Measurements from ENCODE around the gene PDLIM5. TPM values are rescaled to one million over a fixed set of nuclear protein-coding genes. Genes with fewer than 3 reads are reported as not detected.

The PDLIM5 gene
- total and polyA plus RNA-seq, 4 donors: 20.4 to 93.4 (median 59.8) TPM

GRCh38 chr4:94536649-94537469, 85.1 kb downstream of the PDLIM5 start:
- H3K27me3 ChIP-seq (ENCODE audit: control insufficient read depth in 3 of 3, insufficient read depth in 3 of 3, low read length in 2 of 3): no peaks in the 10 kb centered on the region
- no peak for DNase-seq
- H3K4me3 ChIP-seq: no peak overlapping the region
- no peaks in the 10 kb centered on the region for H3K9me3 ChIP-seq (ENCODE audit: control insufficient read depth in 4 of 4, insufficient read depth in 3 of 4, low read length in 3 of 4)
- no peak for TF ChIP-seq CTCF (IDR thresholded peaks at IDR 0.05; ENCODE audit: control extremely low read depth, extremely low read depth)
- no peak overlapping the region for H3K27ac ChIP-seq (ENCODE audit: low read depth in 1 of 2, low read length in 1 of 2)
- ATAC-seq (ENCODE audit: insufficient read depth, low FRiP score): no peak
- H3K4me1 ChIP-seq (ENCODE audit: control insufficient read depth in 5 of 5, insufficient read depth in 5 of 5, low read length in 5 of 5): peaks cover 0 to 28% (median 3%) of the 10 kb centered on the region in 5 donors
- WGBS, 2 donors: 63 to 81% methylated on average over 3 of the region's 3 CpGs
- H3K36me3 ChIP-seq (ENCODE audit: control insufficient read depth in 4 of 4, insufficient read depth in 4 of 4, low read length in 4 of 4): no peaks in the 10 kb centered on the region
- H3K9ac ChIP-seq (ENCODE audit: insufficient read depth in 1 of 2, low read length in 2 of 2): no peak overlapping the region

DNA sequence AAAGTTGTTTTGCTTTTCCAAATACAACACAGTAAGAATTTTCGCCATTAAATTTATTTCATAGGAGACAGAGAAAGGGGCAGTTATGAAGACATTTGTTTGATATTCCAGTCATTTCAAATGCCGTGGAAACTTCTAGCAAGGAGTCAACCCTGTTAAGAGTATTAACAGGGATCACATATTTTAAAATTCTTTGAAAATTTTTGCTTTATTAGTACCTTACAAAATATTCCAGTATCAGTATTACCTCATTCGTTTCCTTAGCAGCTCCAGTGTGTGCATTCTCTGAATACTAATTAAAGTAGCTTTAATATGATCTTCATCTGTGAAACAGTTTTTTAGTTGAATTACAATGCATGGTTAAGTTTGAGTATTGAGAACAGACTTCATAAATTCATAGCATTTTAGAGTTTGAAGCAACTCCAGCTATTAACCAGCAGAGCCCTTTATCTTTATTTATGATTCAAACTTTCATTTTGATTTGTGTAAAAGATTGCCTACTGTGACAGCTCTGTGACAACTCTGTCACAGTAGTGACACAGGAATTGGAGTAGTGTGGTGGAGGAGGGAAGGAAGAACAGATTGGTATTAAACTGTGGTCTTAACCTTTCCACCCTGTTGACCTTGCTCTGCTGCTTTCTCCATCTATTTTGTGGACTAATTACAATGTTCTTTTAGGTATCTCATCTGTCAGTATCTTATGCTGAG, 86.3 kb downstream of the PDLIM5 start:
- H3K27ac ChIP-seq (ENCODE audit: low read depth in 1 of 2, low read length in 1 of 2): no peak overlapping the region
- no peak for TF ChIP-seq CTCF (IDR thresholded peaks at IDR 0.05; ENCODE audit: control extremely low read depth, extremely low read depth)
- H3K27me3 ChIP-seq (ENCODE audit: control insufficient read depth in 3 of 3, insufficient read depth in 3 of 3, low read length in 2 of 3): no peaks in the 10 kb centered on the region
- ATAC-seq (ENCODE audit: insufficient read depth, low FRiP score) (no peak), DNase-seq (no peak)
- peaks cover 0 to 25% (median 3%) of the 10 kb centered on the region in 5 donors for H3K4me1 ChIP-seq (ENCODE audit: control insufficient read depth in 5 of 5, insufficient read depth in 5 of 5, low read length in 5 of 5)
- no peak overlapping the region for H3K9ac ChIP-seq (ENCODE audit: insufficient read depth in 1 of 2, low read length in 2 of 2)
- H3K9me3 ChIP-seq (ENCODE audit: control insufficient read depth in 4 of 4, insufficient read depth in 3 of 4, low read length in 3 of 4): no peaks in the 10 kb centered on the region
- H3K36me3 ChIP-seq (ENCODE audit: control insufficient read depth in 4 of 4, insufficient read depth in 4 of 4, low read length in 4 of 4): no peaks in the 10 kb centered on the region
- H3K4me3 ChIP-seq: no peak overlapping the region
- 83 to 91% methylated on average over 3 of the region's 3 CpGs for WGBS, 2 donors

DNA sequence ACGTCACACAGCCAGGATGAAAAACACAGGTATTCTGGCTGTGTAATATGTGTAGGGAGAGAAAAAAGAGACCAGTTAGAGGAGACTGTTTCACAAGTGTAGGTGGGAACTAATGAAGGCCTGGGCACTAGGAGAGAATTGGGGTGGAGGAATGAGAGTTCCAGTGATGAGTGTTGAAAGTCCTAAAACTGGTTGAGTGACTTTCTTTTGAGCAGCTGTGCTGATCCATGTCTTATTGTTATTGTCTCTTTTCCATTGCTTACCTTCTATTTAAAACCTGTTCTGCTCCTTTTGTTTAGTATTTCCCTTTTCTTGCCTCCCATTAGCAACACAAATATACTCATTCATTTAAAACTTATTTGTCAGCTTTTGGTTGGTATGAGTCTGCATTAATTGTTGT, 88.7 kb downstream of the PDLIM5 start:
- no peak overlapping the region for H3K9ac ChIP-seq (ENCODE audit: insufficient read depth in 1 of 2, low read length in 2 of 2)
- WGBS, 2 donors: 82 to 87% methylated on average over 1 of the region's 1 CpG
- no peak for ATAC-seq (ENCODE audit: insufficient read depth, low FRiP score)
- DNase-seq: no peak
- peaks cover 0 to 10% (median 3%) of the 10 kb centered on the region in 5 donors for H3K4me1 ChIP-seq (ENCODE audit: control insufficient read depth in 5 of 5, insufficient read depth in 5 of 5, low read length in 5 of 5)
- no peaks in the 10 kb centered on the region for H3K36me3 ChIP-seq (ENCODE audit: control insufficient read depth in 4 of 4, insufficient read depth in 4 of 4, low read length in 4 of 4)
- no peaks in the 10 kb centered on the region for H3K27me3 ChIP-seq (ENCODE audit: control insufficient read depth in 3 of 3, insufficient read depth in 3 of 3, low read length in 2 of 3)
- H3K9me3 ChIP-seq (ENCODE audit: control insufficient read depth in 4 of 4, insufficient read depth in 3 of 4, low read length in 3 of 4): peaks cover 0 to 3% (median 0%) of the 10 kb centered on the region in 4 donors
- H3K27ac ChIP-seq (ENCODE audit: low read depth in 1 of 2, low read length in 1 of 2): peak overlapping the region in 1 of 2 donors; percentile 35
- no peak overlapping the region for H3K4me3 ChIP-seq
- TF ChIP-seq CTCF (IDR thresholded peaks at IDR 0.05; ENCODE audit: control extremely low read depth, extremely low read depth): no peak

Data from lung (tissue), 12 donors.